DMS 273 treated with DMSO at 0.1 percent for 48 hours (cell line): ENCODE data around the gene PYCARD.
"Not testable (repeated sequence)": the region's sequence is repeated elsewhere in the genome, so short reads cannot be mapped to it uniquely, and the experiment has no call there.

Experiments
- DNase-seq: peaks from one replicate; lab custom pipeline; 2025; lab: John Stamatoyannopoulos, UW

The PYCARD gene

GRCh38 chr16:31202414-31203375 is at the start of gene PYCARD:
PYCARD (minus strand) TSS chr16:31202760; CDS start chr16:31202690, 70 bp downstream.
- no peak for DNase-seq

GRCh38 chr16:31251435-31251834 is 48.9 kb upstream of the PYCARD start:
- no peak for DNase-seq

DNA sequence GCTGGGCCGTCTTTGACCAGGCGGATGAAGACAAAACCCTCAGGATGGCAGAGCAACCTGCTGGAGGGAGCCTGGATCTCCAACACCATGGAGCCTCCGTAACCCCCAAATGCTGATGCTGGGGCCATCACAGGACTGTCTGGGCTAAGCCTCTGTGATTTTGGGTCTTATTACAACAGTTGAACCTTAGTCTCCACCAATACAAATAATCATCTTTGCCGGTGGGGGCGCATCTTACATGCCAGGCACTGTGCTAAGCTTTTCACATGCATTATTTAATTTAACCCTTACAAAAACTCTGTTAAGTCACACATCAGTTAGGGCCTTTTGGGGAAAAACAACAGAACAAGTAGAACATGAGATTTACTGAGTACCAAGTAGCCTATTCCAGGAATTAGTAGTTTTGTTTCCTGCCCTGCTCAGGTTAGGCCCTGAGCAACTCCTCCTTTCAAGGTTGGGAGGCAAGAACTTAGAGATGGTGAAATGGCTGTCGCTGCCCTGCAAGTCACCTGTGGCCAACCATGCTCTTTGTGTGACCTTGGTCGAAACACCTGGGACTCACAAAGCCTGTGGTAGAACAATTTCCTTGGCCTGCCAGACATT is 48.3 kb upstream of the PYCARD start:
- no peak for DNase-seq

DNA sequence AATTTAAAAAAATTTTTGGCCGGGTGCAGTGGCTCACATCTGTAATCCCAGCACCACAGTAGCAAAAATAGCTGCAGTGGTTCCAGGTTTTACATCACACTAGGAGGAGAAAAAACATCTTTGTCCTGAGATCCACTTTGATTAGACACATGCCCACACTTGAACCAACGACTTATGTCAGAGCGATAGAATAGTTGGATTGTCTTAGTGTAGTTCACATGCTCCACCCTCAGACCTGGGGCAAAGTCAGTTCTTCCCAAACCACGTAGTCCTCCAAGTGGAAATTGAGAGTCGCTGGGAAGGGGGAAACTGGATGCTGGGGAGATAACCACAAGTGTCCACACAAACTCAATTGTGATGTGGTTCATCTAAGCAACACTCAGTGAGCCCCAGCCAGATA is 45.8 kb upstream of the PYCARD start:
- DNase-seq: no peak

- no peak for DNase-seq
These were observed 43.7 kb upstream of the PYCARD start for GRCh38 chr16:31246296-31246695.

DNA sequence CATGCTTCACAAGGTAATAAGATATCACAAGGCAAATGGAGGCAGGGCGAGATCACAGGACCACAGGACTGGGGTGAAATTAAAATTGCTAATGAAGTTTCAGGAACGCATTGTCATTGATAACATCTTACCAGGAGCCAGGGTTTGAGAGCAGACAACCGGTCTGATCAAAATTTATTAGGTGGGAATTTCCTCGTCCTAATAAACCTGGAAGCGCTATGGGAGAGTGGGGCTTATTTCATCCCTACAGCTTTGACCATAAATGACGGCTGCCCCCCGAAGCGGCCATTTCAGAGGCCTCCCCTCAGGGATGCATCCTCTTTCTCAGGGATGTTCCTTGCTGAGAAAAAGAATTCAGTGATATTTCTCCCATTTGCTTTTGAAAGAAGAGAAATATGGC is 43.0 kb upstream of the PYCARD start:
- not testable (repeated sequence) for DNase-seq

- DNase-seq: no peak
These were observed 41.4 kb upstream of the PYCARD start for GRCh38 chr16:31243734-31244670.

- no peak for DNase-seq
These were observed 39.6 kb upstream of the PYCARD start for GRCh38 chr16:31242206-31242605.

- DNase-seq: no peak
These were observed 35.5 kb upstream of the PYCARD start for GRCh38 chr16:31238041-31238440.

GRCh38 chr16:31229501-31229900 is 26.9 kb upstream of the PYCARD start:
- DNase-seq: no peak

DNA sequence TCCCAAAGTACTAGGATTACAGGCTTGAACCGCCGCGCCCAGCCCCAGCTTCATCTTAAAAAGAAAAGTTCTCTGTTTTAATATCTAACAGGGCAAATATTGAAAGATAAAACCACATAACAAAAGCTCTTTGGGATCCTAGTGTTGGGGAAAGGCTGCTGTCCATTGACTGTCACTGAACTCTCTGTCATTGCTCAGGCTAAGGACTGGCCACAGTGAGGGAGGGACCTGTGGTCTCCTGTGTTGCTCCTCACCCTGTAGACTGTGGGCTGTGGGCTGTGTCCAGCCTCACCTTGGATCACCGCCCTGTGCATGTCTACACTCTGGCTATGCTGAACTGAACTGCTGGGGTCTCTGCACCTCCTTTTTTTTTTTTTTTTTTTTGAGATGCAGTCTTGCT is 25.6 kb upstream of the PYCARD start:
- DNase-seq: no peak

GRCh38 chr16:31225193-31225592 is 22.6 kb upstream of the PYCARD start:
- no peak for DNase-seq

GRCh38 chr16:31224092-31224955 is 21.8 kb upstream of the PYCARD start:
- no peak for DNase-seq

DNA sequence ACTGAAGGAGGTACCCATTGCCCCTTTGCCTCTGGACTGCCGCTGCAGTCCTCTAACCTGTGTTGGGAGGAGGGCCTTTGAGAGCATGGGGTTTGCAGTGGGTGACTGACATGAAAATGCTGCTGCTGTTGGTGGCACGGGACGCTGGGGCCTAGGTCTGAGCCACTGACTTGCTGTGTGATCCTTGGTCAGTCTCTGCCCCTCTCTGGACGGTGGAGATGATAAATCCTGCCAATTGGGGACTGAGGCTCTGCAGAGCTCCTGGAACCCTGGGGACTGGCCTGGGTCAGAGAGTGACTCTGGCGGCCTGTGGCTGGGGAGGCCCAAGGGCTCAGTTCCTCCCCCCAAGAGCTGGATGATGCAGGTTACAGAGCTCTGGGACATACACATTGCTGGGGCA is 20.5 kb upstream of the PYCARD start:
- DNase-seq: no peak

DNA sequence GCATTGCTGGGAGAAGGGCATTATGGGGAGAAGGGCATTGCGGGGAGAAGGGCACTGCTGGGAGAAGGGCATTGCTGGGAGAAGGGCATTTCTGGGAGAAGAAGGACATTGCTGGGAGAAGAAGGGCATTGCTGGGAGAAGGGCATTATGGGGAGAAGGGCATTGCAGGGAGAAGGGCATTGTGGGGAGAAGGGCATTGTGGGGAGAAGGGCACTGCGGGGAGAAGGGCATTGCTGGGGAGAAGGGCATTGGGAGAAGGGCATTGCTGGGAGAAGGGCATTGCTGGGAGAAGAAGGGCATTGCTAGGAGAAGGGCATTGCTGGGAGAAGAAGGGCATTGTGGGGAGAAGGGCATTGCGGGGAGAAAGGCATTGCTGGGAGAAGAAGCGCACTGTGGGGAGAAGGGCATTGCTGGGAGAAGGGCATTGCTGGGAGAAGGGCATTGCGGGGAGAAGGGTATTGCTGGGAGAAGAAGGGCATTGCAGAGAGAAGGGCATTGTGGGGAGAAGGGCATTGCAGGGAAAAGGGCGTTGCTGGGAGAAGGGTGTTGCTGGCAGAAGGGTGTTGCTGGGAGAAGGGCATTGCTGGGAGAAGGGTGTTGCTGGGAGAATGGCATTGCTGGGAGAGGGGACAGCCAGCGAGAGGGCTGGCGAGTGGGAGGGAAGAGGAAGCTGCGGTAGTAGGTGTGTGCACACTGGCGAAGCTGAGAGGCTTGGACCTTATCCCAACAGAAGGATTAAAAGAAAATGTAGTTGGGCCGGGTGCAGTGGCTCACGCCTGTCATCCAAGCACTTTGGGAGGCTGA is 19.0 kb upstream of the PYCARD start:
- DNase-seq: no peak

- no peak for DNase-seq
These were observed 16.7 kb upstream of the PYCARD start for GRCh38 chr16:31219154-31219741.

DNA sequence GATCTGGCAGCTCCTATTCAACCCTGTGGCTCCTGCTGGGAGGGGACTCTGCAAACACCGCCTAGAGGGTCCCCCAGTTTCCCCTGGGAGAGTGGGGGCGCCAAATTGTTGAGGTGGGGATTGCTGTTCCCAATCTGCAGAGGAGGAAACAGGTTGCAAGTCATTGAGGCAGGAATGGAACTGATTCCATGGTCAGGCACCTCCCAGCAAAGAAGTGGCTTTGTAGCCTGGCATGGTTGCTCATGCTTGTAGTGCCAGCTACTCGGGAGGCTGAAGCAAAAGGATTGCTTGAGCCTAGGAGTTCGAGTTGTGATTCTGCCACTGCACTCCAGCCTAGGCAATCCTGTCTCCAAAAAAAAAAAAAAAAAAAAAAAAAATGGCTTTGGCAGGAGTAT is 14.6 kb upstream of the PYCARD start:
- DNase-seq: no peak

- DNase-seq: no peak
These were observed 14.0 kb upstream of the PYCARD start, which contains the start of gene PYDC1 for GRCh38 chr16:31216422-31217135. PYDC1 (minus strand) TSS chr16:31217135; CDS start chr16:31217028, 107 bp downstream.
